Adipocyte (in vitro differentiated cells): ENCODE measurements around the gene RBAK.
"Not testable (repeated sequence)": the region's sequence is repeated elsewhere in the genome, so short reads cannot be mapped to it uniquely, and the experiment has no call there.

Experiments used
- DNase-seq: peaks from one replicate; pipeline ENCODE4 v3.0.0-alpha.2; 2015; ENCODE audit warnings: low read depth
- H3K27me3 ChIP-seq: replicated peaks from 2 replicates; pipeline ENCODE4 v1.7.0; 2013; ENCODE audit warnings: mild to moderate bottlenecking, low read length, moderate library complexity; ENCODE audit not compliant: control insufficient read depth, insufficient read depth
- H3K36me3 ChIP-seq: 2 replicates; pipeline ENCODE4 v1.7.0; 2013; ENCODE audit warnings: low read length, mild to moderate bottlenecking, moderate library complexity; ENCODE audit not compliant: control insufficient read depth, insufficient read depth, severe bottlenecking
- H3K4me1 ChIP-seq: 2 replicates; pipeline ENCODE4 v1.7.0; 2013; ENCODE audit warnings: mild to moderate bottlenecking, low read length, moderate library complexity; ENCODE audit not compliant: control insufficient read depth, insufficient read depth
- H3K4me3 ChIP-seq: 2 replicates; pipeline ENCODE4 v1.7.0; 2013; ENCODE audit warnings: mild to moderate bottlenecking, low read length, moderate library complexity
- H3K9ac ChIP-seq: 2 replicates; pipeline ENCODE4 v1.7.0; 2013; ENCODE audit warnings: mild to moderate bottlenecking, low read length, moderate library complexity
- H3K9me3 ChIP-seq: 2 replicates; pipeline ENCODE4 v1.7.0; 2013; ENCODE audit warnings: mild to moderate bottlenecking, low read length, moderate library complexity; ENCODE audit not compliant: control insufficient read depth

The RBAK gene

GRCh38 chr7:5045558-5046396 lies at the start of gene RBAK:
TSS of gene RBAK (plus strand) at chr7:5045860. CDS start at chr7:5048077, 2,217 bp downstream.
- Histone ChIP-seq H3K9ac (peak within 1 kb of the TSS; percentile 94), H3K4me3 (peak within 1 kb of the TSS; percentile 90), H3K4me1 (peaks cover 3% of the 10 kb centered on the region), H3K36me3 (peaks cover 21% of the 10 kb centered on the region), H3K27me3 (no peaks in the 10 kb centered on the region), H3K9me3 (peaks cover 3% of the 10 kb centered on the region)
- DNase-seq: peak; percentile 97

GRCh38 chr7:4996696-4997222 lies 48.9 kb upstream of the RBAK start:
- no peaks in the 10 kb centered on the region for H3K9me3 ChIP-seq
- H3K36me3 ChIP-seq: peaks cover 57% of the 10 kb centered on the region
- H3K9ac ChIP-seq: no peak overlapping the region
- H3K4me3 ChIP-seq: no peak overlapping the region
- H3K27me3 ChIP-seq: no peaks in the 10 kb centered on the region
- no peak for DNase-seq
- no peaks in the 10 kb centered on the region for H3K4me1 ChIP-seq

- Histone ChIP-seq H3K4me1 (no peaks in the 10 kb centered on the region), H3K4me3 (no peak overlapping the region), H3K36me3 (peaks cover 42% of the 10 kb centered on the region), H3K27me3 (no peaks in the 10 kb centered on the region), H3K9ac (no peak overlapping the region), H3K9me3 (no peaks in the 10 kb centered on the region)
- no peak for DNase-seq
Measured at GRCh38 chr7:4998244-4998643, 47.4 kb upstream of the RBAK start.

- Histone ChIP-seq H3K9me3 (no peaks in the 10 kb centered on the region), H3K4me1 (no peaks in the 10 kb centered on the region), H3K4me3 (no peak overlapping the region), H3K36me3 (peaks cover 36% of the 10 kb centered on the region), H3K9ac (no peak overlapping the region), H3K27me3 (no peaks in the 10 kb centered on the region)
- no peak for DNase-seq
Measured at GRCh38 chr7:4998910-4999309, 46.8 kb upstream of the RBAK start.

GRCh38 chr7:4999369-4999950 lies 46.2 kb upstream of the RBAK start:
- Histone ChIP-seq H3K4me1 (no peaks in the 10 kb centered on the region), H3K27me3 (no peaks in the 10 kb centered on the region), H3K9ac (no peak overlapping the region), H3K36me3 (peaks cover 30% of the 10 kb centered on the region), H3K9me3 (no peaks in the 10 kb centered on the region), H3K4me3 (no peak overlapping the region)
- no peak for DNase-seq

GRCh38 chr7:5001003-5001402 lies 44.7 kb upstream of the RBAK start:
- H3K36me3 ChIP-seq: peaks cover 22% of the 10 kb centered on the region
- no peaks in the 10 kb centered on the region for H3K9me3 ChIP-seq

GRCh38 chr7:5001911-5002310 lies 43.7 kb upstream of the RBAK start:
- no peaks in the 10 kb centered on the region for H3K4me1 ChIP-seq
- no peak for DNase-seq
- no peak overlapping the region for H3K4me3 ChIP-seq
- H3K9ac ChIP-seq: no peak overlapping the region
- peaks cover 14% of the 10 kb centered on the region for H3K36me3 ChIP-seq
- no peaks in the 10 kb centered on the region for H3K9me3 ChIP-seq
- H3K27me3 ChIP-seq: no peaks in the 10 kb centered on the region

More at GRCh38 chr7:5001003-5001402, 44.7 kb upstream of the RBAK start:
- no peaks in the 10 kb centered on the region for H3K27me3 ChIP-seq
- DNase-seq: peak; percentile 6
- H3K4me1 ChIP-seq: no peaks in the 10 kb centered on the region
- H3K9ac ChIP-seq: no peak overlapping the region
- H3K4me3 ChIP-seq: no peak overlapping the region

GRCh38 chr7:5005066-5005465 lies 40.6 kb upstream of the RBAK start:
- no peaks in the 10 kb centered on the region for H3K4me1 ChIP-seq
- peaks cover 7% of the 10 kb centered on the region for H3K36me3 ChIP-seq
- H3K9ac ChIP-seq: no peak overlapping the region
- peaks cover 3% of the 10 kb centered on the region for H3K9me3 ChIP-seq
- H3K27me3 ChIP-seq: no peaks in the 10 kb centered on the region
- H3K4me3 ChIP-seq: no peak overlapping the region
- no peak for DNase-seq

- no peak for DNase-seq
Measured at GRCh38 chr7:5012985-5013384, 32.7 kb upstream of the RBAK start.

GRCh38 chr7:5015936-5016335 lies 29.7 kb upstream of the RBAK start:
- H3K9me3 ChIP-seq, H3K36me3 ChIP-seq, H3K4me3 ChIP-seq, DNase-seq, H3K4me1 ChIP-seq, H3K9ac ChIP-seq, H3K27me3 ChIP-seq: not testable (repeated sequence)

More at GRCh38 chr7:5012985-5013384, 32.7 kb upstream of the RBAK start:
- Histone ChIP-seq H3K4me3 (no peak overlapping the region), H3K9ac (no peak overlapping the region), H3K4me1 (no peaks in the 10 kb centered on the region), H3K27me3 (no peaks in the 10 kb centered on the region), H3K9me3 (peaks cover 6% of the 10 kb centered on the region), H3K36me3 (peaks cover 8% of the 10 kb centered on the region)

- DNase-seq, H3K4me3 ChIP-seq, H3K9me3 ChIP-seq, H3K27me3 ChIP-seq, H3K36me3 ChIP-seq, H3K4me1 ChIP-seq, H3K9ac ChIP-seq: not testable (repeated sequence)
Measured at GRCh38 chr7:5017626-5018025, 28.0 kb upstream of the RBAK start.
